Fibroblast of the aortic adventitia (primary cell): ENCODE measurements around the gene MBL2. TPM values are rescaled to one million over a fixed set of nuclear protein-coding genes. Genes with fewer than 3 reads are reported as not detected.

ENCODE experiments used
- DNase-seq: peaks from one replicate; pipeline ENCODE4 v3.0.0-alpha.2; 2010; ENCODE audit warnings: low read depth
- H3K4me3 ChIP-seq: 2 replicates; pipeline ENCODE4 v1.5.1; 2011; ENCODE audit warnings: low read depth, mild to moderate bottlenecking, control low read depth, low read length, moderate library complexity
- CTCF ChIP-seq: IDR thresholded peaks from 2 replicates; pipeline ENCODE4 v1.5.1; 2011; ENCODE audit warnings: mild to moderate bottlenecking, low read length, control low read depth, inconsistent platforms; ENCODE audit not compliant: insufficient read depth
- total RNA-seq: library from RNA; depleted of rRNA; stranded (reverse); fragments of >200 nt; gene quantifications from 2 replicates; pipeline ENCODE4 v1.2.3, GENCODE V29; 2012; ENCODE audit warnings: low replicate concordance

The MBL2 gene
- total RNA-seq, 1 donor: not detected

- H3K4me3 ChIP-seq: no peak overlapping the region
- DNase-seq: no peak
- no peak for TF ChIP-seq CTCF
These were observed 8.0 kb upstream of the MBL2 start for GRCh38 chr10:52780391-52781155.

GRCh38 chr10:52779541-52780390, 7.2 kb upstream of the MBL2 start:
- peak; percentile 96 for TF ChIP-seq CTCF
- no peak overlapping the region for H3K4me3 ChIP-seq
- peak; percentile 60 for DNase-seq

DNA sequence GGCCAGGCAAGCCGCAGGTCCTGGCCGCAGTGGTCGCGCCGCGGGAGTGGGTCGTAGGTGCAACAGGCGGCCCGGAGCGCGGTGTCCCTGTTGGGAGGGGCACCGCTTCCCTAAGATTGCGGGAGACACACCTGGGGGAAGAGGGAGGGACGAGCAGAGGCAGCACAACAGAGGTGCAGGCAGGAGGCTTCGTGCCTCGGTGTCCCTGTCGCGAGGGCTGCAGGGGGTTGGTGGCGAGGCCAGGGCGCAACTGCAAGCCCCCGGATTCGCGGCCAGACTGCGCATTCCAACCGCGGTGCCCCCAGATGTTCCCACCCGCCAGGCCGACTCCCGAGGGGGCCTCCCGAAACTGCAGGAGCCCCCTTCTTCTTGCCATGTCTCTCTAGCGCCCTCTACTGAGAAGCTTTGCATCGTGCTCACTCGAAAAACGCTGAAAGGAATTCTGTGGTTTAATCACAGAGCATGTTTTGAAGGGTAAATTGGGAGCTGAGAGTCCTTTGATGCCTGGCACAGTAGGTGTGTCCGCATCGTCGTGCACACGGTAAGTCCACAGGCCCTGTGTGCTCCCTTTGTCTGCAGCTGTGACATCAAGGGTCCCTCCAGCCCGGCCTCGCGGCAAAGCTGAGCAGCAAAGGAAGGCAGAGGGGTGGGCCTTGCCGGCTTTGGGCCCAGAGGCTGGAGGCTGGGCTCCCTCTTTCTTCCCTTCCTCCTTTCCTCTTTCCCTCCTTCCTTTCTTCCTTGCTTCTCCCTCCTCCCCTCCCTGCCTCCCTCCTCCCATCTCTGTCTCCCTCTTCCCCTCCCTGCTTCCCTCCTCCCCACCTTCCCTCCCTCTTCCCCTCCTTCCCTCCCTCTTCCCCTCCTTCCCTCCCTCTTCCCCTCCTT, 6.2 kb upstream of the MBL2 start:
- peak; percentile 49 for TF ChIP-seq CTCF
- no peak overlapping the region for H3K4me3 ChIP-seq
- peak; percentile 21 for DNase-seq

DNA sequence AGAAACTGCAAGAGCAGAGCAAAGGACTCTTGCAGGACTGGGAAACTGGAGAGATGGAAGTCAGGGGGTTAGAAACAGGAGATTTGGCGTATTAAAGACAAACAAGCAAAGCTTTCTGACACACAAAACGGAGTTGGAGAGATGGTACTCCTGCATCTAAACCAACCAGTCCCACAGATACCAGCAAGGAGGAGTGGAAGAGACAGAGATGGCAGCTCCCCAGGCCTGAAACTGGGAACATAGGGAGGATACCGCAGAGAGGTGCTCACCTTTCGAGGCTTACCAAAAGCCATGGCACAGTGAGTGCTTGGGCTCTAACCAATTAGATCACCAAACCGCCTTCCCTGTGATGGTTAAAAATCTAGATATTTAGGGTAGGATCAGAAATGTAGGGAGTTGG, 4.8 kb upstream of the MBL2 start:
- no peak for DNase-seq
- TF ChIP-seq CTCF: no peak
- H3K4me3 ChIP-seq: no peak overlapping the region

DNA sequence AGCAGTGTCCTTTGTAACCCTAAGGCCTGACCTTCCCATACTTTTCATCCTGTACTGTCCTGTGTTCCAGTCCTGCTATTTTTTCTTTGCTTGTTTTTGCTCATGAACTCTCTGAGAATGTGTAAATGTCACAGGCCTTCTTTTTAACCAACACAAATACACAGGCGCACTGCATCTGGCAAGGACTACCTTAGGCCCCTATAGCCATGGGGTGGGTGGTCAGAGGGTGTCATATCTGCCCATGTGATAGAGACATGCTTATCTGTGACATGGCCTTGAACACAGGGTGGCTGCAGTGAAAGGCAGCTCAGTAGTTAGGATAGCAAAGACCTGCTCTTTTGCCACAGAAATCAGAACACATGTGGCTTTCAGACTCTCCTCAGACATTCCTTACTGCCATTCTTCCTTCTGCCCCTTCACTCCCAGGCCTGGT, 3.9 kb upstream of the MBL2 start:
- no peak for DNase-seq
- no peak overlapping the region for H3K4me3 ChIP-seq
- TF ChIP-seq CTCF: no peak

DNA sequence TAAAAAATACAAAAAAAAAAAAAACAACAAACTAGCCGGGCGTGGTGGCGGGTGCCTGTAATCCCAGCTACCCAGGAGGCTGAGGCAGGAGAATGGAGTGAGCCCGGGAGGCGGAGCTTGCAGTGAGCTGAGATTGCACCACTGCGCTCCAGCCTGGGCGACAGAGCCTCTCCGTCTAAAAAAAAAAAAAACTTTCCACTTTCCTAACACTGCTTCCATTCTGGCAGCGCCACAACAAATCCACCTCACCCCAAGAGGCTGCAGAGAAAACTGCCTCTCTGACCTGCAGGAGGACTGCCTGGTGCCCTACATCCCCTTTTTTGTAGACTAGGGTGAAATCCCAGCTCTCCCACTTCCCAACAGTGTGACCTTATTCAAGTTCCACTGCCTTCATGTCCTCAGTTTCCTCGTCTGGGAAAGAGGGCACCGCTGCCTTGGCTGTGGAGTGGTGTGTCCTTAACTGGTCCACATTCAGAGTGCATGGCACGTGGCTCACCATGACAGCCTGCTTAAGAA, 2.6 kb upstream of the MBL2 start:
- no peak for TF ChIP-seq CTCF
- no peak overlapping the region for H3K4me3 ChIP-seq
- no peak for DNase-seq
